Panc1 (cell line): Measurements from ENCODE around the gene CNTROB. TPM values are rescaled to one million over a fixed set of nuclear protein-coding genes. Genes with fewer than 3 reads are reported as not detected.

Experiments
- ATAC-seq: fragments of 200-7000 bp; cut with Tn5 transposase; 2 replicates; pipeline ENCODE4 v1.9.1; 2020; ENCODE audit warnings: mild to moderate bottlenecking, moderate library complexity
- BruUV-seq: library from RNA; stranded (reverse); fragments of 400-500 nt; replicated peaks from 2 replicates; lab custom pipeline; 2021; lab: Mats Ljungman, UMichigan
- CTCF ChIA-PET: fragments of 300-600 bp; sonication (Branson Sonifier 250); formaldehyde crosslinking; loops from one replicate; lab custom pipeline; 2022; ENCODE audit warnings: antibody characterized with exemption; lab: Charles Lee
- POLR2A ChIA-PET: fragments of 300-600 bp; sonication (Branson Sonifier 250); formaldehyde crosslinking; loops from one replicate; lab custom pipeline; 2022; ENCODE audit warnings: antibody characterized with exemption; lab: Charles Lee
- DNase-seq: peaks from one replicate; pipeline ENCODE4 v3.0.0-alpha.2; 2010; ENCODE audit warnings: low read depth, low spot score
- H3K27ac ChIP-seq: 2 replicates; pipeline ENCODE4 v1.5.1; 2011; ENCODE audit warnings: mild to moderate bottlenecking, low read length, inconsistent platforms
- H3K27me3 ChIP-seq: fragments of 200-500 bp; sonication (Bioruptor generic); 2 replicates; pipeline ENCODE4 v1.6.0; 2014; ENCODE audit warnings: low read length, inconsistent platforms; ENCODE audit not compliant: control insufficient read depth, insufficient read depth
- H3K36me3 ChIP-seq: fragments of 200-500 bp; sonication (Bioruptor generic); 2 replicates; pipeline ENCODE4 v1.5.1; 2014; ENCODE audit warnings: inconsistent platforms, mild to moderate bottlenecking, low read length, moderate library complexity; ENCODE audit not compliant: control insufficient read depth, insufficient read depth
- H3K4me1 ChIP-seq: 2 replicates; pipeline ENCODE4 v1.5.1; 2011; ENCODE audit warnings: inconsistent platforms, mild to moderate bottlenecking, low read length, moderate library complexity; ENCODE audit not compliant: control insufficient read depth, insufficient read depth
- H3K4me3 ChIP-seq, 2 experiments: 2 replicates each; pipeline ENCODE4 v1.5.1; 2011 to 2012; ENCODE audit warnings: low read depth in 2 of 2, low read length in 2 of 2, mild to moderate bottlenecking in 2 of 2, inconsistent platforms in 1 of 2, moderate library complexity in 1 of 2
- H3K9me3 ChIP-seq: fragments of 200-500 bp; sonication (Bioruptor generic); 2 replicates; pipeline ENCODE4 v1.5.1; 2014; ENCODE audit warnings: low read depth, mild to moderate bottlenecking, inconsistent platforms, low read length, moderate library complexity; ENCODE audit not compliant: control insufficient read depth, insufficient read depth
- POLR2AphosphoS5 ChIP-seq: IDR thresholded peaks from 2 replicates; pipeline ENCODE4 v1.6.1; 2012; ENCODE audit warnings: mild to moderate bottlenecking, low read depth, low read length, moderate library complexity
- TCF7L2 ChIP-seq: IDR thresholded peaks from 2 replicates; pipeline ENCODE4 v1.6.1; 2011; ENCODE audit warnings: mild to moderate bottlenecking, low read depth, low read length, inconsistent platforms
- in situ Hi-C: cut with HindIII; loops from 2 replicates; pipeline ENCODE4 v1.10.0; 2016; ENCODE audit warnings: low sequenced_read_pairs, low pct_unique_long_range_greater_than_20kb
- intact Hi-C: fragments of 100-400 bp; cut with micrococcal nuclease; formaldehyde crosslinking; loops from one replicate; pipeline ENCODE4 v1.10.0; 2022; ENCODE audit not compliant: unreplicated experiment
- total RNA-seq: library from RNA; stranded (reverse); gene quantifications from one replicate; pipeline ENCODE4 v1.2.1, GENCODE V29; 2021; ENCODE audit not compliant: unreplicated experiment
- TF ChIP-seq, protein P1 (sequence below): fragments of 450-650 bp; IDR thresholded peaks from 2 replicates; pipeline ENCODE4 v1.5.1; 2017; ENCODE audit warnings: mild to moderate bottlenecking
- TF ChIP-seq, protein P2 (sequence below), 2 experiments: IDR thresholded peaks; 2 replicates each; pipeline ENCODE4 v1.6.1; 2011 to 2012; ENCODE audit warnings: low read depth in 2 of 2, control low read depth in 1 of 2, low read length in 1 of 2, mild to moderate bottlenecking in 1 of 2, moderate library complexity in 1 of 2; ENCODE audit not compliant: insufficient read depth in 1 of 2

Gene CNTROB
- total RNA-seq, 1 experiment from 2014 or later: 60.5 TPM

DNA sequence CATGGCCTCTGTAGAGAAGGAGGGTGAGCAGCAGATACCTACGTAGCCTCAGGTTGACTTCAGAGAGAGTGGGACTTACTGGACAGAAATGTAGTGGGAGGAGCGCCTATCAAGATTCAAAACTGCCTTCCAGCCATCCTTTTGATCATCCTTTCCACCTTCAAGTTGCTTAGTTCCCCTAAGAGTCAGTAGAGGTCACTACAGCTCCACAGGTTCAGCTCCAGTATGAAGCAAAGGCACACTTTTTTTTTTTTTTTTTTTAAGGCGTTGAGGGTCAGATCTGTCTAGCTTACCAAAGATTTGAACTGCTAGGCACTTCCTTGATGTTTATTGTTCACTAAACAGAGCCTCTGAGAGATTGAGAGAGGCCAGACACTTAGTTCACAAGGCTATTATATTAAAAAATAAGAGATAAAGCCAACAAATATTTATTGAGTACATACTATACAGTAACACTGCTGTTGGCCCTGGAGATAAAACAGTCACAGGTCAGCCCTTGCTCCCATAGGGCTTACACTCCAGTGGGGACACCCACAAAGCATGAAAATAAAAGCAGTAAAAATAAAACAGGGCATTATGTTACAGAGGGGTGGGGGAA lies 19.0 kb upstream of the CNTROB start:
- no peak for ATAC-seq
- Histone ChIP-seq H3K27me3 (no peaks in the 10 kb centered on the region), H3K27ac (no peak overlapping the region), H3K4me1 (peaks cover 10% of the 10 kb centered on the region), H3K9me3 (no peaks in the 10 kb centered on the region), H3K4me3 (no peak overlapping the region), H3K36me3 (peaks cover 5% of the 10 kb centered on the region)
- intact Hi-C loops: loop anchor here (1.0 kb wide), 1 partner anchor 75 kb away; no protein-coding TSS in a partner anchor
- BruUV-seq: no TSS peak
- ChIA-PET POLR2A (no interaction called here), CTCF (interaction anchor here (0.6 to 1.2 kb wide), 8 partner anchors 60 to 129 kb away, joined by 3 to 5 read pairs (median 3); no protein-coding TSS in a partner anchor)
- TF ChIP-seq, protein P1, sequence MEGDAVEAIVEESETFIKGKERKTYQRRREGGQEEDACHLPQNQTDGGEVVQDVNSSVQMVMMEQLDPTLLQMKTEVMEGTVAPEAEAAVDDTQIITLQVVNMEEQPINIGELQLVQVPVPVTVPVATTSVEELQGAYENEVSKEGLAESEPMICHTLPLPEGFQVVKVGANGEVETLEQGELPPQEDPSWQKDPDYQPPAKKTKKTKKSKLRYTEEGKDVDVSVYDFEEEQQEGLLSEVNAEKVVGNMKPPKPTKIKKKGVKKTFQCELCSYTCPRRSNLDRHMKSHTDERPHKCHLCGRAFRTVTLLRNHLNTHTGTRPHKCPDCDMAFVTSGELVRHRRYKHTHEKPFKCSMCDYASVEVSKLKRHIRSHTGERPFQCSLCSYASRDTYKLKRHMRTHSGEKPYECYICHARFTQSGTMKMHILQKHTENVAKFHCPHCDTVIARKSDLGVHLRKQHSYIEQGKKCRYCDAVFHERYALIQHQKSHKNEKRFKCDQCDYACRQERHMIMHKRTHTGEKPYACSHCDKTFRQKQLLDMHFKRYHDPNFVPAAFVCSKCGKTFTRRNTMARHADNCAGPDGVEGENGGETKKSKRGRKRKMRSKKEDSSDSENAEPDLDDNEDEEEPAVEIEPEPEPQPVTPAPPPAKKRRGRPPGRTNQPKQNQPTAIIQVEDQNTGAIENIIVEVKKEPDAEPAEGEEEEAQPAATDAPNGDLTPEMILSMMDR: peak; percentile 84
- no peak for TF ChIP-seq TCF7L2
- in situ Hi-C loops: no loop called here
- peak; percentile 73 for DNase-seq

DNA sequence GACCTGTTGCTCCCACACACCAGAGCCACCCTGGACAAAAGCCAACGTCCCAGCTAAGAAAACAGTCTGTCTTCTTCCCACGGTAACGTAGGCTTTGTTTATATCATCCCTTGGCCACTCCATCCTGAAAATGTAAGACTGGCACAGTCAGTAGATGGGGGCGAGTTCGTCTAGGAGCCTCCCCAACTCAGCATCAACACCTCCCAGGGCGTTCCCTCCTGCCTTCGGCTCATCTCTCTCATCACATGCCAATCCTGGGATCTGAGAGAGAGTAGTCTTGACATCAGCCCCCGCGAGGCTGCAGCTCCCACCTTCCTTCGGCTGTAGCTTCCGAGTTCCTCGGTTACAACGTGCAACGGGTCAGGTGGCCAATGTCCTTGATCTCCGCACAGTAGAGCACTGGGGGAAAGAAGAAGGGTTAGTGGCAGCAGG lies 16.8 kb upstream of the CNTROB start:
- POLR2A ChIA-PET: no interaction called here
- 0 out of 2 replicates have a peak, but pooled peaks have one; percentile 55 for TF ChIP-seq TCF7L2
- no peak for TF ChIP-seq POLR2AphosphoS5
- TF ChIP-seq, protein P2, sequence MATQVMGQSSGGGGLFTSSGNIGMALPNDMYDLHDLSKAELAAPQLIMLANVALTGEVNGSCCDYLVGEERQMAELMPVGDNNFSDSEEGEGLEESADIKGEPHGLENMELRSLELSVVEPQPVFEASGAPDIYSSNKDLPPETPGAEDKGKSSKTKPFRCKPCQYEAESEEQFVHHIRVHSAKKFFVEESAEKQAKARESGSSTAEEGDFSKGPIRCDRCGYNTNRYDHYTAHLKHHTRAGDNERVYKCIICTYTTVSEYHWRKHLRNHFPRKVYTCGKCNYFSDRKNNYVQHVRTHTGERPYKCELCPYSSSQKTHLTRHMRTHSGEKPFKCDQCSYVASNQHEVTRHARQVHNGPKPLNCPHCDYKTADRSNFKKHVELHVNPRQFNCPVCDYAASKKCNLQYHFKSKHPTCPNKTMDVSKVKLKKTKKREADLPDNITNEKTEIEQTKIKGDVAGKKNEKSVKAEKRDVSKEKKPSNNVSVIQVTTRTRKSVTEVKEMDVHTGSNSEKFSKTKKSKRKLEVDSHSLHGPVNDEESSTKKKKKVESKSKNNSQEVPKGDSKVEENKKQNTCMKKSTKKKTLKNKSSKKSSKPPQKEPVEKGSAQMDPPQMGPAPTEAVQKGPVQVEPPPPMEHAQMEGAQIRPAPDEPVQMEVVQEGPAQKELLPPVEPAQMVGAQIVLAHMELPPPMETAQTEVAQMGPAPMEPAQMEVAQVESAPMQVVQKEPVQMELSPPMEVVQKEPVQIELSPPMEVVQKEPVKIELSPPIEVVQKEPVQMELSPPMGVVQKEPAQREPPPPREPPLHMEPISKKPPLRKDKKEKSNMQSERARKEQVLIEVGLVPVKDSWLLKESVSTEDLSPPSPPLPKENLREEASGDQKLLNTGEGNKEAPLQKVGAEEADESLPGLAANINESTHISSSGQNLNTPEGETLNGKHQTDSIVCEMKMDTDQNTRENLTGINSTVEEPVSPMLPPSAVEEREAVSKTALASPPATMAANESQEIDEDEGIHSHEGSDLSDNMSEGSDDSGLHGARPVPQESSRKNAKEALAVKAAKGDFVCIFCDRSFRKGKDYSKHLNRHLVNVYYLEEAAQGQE (IDR thresholded peaks at IDR 0.05; ENCODE audit: insufficient read depth in 1 of 2, low read depth in 2 of 2, low read length in 1 of 2): no peak
- Histone ChIP-seq H3K9me3 (no peaks in the 10 kb centered on the region), H3K27ac (peak overlapping the region; percentile 86), H3K4me3 (peak overlapping the region; percentile 59 to 87), H3K27me3 (no peaks in the 10 kb centered on the region), H3K4me1 (peaks cover 10% of the 10 kb centered on the region), H3K36me3 (peaks cover 3% of the 10 kb centered on the region)
- intact Hi-C loops (no loop called here), in situ Hi-C loops (no loop called here)
- CTCF ChIA-PET: no interaction called here
- ATAC-seq: peak; percentile 62
- BruUV-seq: TSS peak; percentile 89
- DNase-seq: no peak
